Measurements from ENCODE around the gene FLRT2.

The FLRT2 gene

DNA sequence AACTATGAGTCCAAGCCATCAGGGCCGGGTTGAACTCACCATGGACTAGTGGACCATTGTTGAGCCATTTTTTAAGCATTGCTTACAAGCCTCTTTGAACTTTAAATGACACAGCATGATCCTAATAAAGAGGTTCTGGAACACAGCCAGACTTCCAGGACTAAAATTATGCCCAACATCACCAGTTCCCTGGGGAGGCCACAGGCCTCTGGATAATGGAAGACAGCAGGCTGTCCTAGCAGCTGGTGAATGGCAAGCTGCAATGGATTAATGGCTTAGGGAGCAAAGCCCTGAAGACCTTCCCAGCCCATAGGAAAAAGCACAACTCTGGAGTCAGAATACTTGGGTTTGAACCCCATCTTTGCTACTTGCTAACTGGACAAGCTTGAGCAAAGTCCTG is 71.3 kb downstream of the FLRT2 start:
- DNase-seq = no peak

DNA sequence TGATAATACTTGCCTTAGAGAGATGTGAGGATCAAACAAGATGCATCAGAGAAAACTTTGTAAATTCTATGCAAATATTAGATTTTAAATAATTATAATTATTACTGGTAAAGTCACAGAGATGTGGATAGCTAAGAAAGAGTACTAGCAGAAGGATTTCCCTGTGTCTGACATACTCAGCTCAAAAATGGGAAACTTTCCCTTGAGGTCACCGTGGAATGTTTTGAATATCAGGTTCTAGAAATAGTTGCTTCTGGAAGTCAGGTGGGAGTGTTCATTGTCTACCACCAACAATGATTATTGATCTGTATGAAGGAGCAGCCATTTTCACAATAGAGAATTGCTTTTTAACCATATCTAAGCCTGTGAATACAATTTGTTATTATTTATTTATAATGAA is 71.7 kb downstream of the FLRT2 start:
- DNase-seq = no peak

DNA sequence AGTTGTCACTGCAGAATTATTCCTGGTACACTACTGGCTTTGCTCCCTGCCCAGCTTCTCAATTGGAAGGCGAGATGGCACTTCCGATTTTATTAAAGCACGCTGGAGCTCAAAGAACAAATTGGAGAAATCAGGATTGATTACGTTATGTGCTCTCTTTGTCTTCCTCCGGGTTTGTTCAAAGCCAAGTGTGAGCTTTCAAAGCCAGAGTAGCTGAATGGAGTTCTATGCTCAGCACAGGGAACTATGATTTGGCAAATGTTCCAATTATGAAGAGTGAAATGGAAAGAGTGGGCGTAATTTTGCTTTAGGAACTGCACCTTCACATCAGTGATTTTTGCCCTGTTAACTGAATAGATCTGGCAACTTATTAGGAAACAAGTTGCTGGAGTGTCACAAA is 72.4 kb downstream of the FLRT2 start:
- DNase-seq = no peak

DNA sequence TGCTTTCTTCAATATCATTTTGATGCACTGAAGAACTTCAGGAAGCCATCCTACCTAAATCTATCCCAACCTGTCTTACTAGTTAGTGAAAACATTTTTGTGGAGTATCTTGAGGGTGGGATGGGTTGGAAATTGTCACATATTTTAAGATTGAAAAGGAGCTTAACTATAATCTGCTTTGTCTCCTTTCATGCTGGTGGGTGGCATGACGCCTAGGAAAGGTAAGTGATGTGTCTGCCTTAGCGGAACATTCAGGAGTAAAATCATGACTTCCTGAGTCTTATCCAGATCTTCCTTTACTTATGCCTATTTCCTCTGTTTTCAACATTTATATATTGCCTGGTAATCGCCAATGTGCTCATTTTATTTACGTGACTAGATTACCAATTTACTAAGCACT is 74.1 kb downstream of the FLRT2 start:
- no peak for DNase-seq

DNA sequence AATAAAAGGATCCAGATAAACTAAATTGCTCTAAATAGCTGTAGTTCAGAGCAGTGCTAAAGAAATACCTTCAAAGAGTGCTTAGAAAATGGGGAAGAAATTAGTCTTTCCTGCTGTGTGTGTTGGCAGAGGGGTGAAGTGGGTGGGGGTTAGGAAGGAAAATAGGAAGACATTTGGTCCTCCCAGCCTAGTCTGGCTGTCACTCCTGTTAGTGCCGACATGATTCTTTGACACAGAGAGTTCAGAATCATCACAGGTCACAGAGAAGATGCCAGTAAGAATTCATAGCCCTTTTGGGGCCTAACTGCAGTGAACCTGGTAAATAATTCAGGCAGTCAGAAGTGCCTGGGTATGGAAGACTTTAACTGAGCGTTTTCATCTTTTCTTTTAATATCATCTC is 74.8 kb downstream of the FLRT2 start:
- no peak for DNase-seq

DNA sequence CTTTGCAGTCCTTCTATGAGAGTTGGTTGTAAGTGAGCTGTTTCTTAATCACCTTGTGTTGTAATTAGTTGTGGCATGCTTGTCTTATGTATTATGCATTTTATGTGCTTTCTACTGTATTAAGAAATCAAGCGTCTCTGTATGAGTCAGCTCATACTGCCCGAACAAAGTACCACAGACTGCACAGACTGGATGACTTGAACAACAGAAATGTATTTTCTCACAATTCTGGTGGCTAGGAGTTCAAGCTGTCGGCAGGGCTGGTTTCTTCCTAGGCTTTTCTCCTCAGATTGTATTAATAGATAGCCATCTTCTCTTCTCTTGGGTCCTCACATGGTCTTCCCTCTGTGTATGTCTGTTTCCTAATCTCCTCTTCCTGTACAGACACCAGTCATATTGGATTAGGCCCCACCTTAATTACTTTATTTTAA is 77.7 kb downstream of the FLRT2 start:
- no peak for DNase-seq

DNA sequence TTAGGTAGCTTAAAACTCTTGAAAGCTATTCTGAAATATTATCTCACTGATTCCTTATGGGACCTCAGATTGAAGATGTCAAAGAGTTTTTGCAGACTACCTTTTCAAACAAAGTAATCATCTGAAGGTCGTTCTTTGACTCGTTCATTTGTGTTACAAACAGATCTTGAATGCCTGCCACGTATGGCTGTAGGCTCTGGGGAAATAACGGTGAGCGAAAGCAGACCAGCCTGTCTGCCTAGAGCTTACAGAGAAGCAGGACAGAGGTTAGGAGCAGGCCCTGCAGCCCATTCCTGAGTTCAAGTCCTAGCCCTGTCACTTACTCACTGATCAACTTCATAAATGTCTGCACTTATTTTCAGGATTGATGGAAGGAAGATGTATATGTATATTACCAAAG is 83.6 kb downstream of the FLRT2 start:
- no peak for DNase-seq

DNA sequence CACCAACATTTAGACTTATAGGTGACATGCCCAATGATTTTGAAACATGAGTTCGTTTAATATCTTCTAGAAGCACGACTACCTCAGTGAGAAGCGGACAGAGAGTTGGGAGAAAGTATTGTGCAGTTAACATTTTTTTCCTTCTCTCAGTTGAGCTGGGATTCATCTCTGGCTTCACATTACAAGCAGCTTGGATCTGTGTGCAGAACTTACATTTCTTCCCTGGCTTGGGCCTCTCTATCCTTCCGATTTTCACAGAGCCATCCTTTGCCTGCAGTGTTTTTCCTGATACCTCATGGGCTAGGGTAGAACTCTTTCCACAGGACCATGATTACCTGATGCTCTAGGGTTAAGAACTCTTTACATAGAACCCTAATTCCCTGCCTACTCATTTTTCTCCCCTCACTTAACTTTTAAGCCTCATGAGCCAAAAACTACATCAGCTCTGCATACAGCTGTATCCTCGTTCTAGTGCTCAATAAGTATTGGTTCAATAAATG is 86.5 kb downstream of the FLRT2 start:
- no peak for DNase-seq

DNA sequence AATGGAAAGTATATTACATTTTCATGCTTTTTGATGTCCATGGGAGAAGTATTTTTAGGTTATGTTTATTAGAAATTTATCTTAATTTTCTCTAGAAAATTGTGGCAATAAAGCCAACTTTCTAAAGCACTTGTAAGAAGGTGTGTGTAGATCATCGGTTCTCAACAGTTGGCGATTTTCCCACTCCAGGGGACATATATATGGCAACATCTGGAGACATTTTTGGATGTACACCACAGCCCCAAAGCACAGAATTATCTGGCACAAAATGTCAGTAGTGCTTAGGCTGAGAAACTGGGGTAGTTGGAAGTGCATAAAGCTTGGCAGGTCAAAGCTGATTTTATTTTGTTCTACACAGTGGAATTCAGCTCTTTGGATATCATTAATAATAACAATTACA is 86.9 kb downstream of the FLRT2 start:
- DNase-seq = no peak

DNA sequence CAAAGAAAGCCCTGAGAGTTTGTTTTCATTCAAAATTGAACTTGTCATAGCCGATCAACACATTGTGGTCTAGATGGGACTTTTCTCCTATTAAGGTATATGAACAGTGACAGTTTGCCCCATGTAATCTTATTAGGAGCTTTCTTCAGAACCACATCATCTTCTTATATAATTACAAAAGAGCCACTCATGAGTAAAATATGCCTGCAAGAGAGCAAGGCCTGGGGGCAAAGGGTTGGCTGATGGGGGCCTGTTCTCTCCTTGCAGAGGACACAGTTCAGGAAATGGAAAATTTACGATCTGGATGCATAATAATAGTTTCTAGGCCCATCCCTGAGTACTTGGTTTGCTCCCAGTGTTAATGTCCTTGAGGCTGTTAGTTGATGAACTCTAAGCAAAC is 87.8 kb downstream of the FLRT2 start:
- no peak for DNase-seq

DNA sequence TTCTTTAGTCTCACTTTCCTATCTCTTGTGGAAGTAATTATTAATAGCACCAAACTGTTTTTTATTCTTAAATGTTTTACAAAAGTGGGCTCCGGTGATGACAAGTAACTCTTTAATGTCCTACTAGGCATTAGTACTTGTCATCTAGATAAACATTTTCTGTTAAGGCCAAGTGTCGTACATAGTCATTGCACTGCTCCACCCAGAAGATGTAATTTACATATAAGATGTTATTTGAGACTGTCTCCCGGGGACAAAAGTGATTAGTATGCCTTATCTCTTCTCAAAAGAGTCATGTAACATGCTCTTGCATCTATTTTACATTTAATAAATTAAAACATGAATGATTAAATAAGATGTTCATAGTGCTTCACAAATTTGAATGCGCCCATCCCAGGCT is 88.4 kb downstream of the FLRT2 start:
- DNase-seq = no peak

DNA sequence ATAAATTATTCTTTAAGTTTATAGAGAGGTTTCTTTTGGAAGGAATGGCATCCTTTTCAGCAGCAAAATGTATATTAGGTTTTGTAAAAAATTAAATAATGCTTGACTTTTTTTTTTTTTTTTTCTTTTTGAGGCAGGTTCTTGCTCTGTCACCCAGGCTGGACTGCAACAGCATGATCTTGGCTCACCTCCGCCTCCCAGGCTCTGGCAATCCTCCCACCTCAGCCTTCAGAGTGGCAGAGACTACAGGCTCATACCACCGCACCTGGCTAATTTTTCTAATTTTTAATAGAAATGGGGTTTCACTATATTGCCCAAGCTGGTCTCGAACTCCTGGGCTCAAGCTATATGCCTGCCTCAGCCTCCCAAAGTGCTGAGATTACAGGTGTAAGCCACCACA is 89.0 kb downstream of the FLRT2 start:
- no peak for DNase-seq

DNA sequence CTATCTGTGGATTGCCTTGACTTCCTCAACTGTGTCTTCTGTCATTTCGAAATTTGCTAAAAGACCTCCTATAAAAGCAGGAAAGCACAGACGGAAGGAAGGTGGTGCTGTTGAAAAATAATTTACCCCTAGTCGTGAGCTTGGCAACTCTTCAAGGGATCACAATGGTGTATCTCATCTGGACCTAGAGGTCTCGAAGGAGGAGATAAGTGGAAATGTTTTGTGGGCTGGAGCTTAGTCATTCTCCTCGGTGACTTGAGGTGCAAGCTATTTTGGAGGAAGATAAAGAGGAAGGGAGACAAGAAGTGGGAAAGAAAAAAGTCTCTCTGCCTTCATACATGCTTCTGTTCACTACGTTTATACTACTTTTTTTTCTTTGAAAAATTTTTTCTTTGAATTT is 89.9 kb downstream of the FLRT2 start:
- DNase-seq = no peak

DNA sequence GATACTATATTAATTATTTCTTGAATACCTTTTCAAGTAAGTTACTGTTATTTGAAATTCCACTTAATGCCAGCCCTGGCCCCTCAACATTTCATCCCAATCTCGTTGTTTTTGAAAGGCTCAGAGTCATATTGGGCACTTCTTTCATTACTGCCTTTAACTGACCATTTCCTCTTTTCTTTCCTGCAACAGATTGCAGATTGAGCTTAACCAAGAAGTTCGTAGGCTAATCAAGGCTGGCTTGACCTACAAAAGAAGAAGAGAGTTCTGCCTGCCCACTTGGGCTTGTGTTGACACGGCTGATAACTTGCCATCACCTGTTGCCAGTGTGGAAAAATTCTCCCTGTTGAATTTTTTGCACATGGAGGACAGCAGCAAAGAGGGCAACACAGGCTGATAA is 91.0 kb downstream of the FLRT2 start:
- no peak for DNase-seq

DNA sequence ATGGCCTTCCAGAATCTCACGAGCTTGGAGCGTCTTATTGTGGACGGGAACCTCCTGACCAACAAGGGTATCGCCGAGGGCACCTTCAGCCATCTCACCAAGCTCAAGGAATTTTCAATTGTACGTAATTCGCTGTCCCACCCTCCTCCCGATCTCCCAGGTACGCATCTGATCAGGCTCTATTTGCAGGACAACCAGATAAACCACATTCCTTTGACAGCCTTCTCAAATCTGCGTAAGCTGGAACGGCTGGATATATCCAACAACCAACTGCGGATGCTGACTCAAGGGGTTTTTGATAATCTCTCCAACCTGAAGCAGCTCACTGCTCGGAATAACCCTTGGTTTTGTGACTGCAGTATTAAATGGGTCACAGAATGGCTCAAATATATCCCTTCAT is 92.2 kb downstream of the FLRT2 start:
- no peak for DNase-seq

DNA sequence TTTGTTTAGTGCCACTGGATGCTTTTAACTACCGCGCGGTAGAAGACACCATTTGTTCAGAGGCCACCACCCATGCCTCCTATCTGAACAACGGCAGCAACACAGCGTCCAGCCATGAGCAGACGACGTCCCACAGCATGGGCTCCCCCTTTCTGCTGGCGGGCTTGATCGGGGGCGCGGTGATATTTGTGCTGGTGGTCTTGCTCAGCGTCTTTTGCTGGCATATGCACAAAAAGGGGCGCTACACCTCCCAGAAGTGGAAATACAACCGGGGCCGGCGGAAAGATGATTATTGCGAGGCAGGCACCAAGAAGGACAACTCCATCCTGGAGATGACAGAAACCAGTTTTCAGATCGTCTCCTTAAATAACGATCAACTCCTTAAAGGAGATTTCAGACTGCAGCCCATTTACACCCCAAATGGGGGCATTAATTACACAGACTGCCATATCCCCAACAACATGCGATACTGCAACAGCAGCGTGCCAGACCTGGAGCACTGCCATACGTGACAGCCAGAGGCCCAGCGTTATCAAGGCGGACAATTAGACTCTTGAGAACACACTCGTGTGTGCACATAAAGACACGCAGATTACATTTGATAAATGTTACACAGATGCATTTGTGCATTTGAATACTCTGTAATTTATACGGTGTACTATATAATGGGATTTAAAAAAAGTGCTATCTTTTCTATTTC is 93.2 kb downstream of the FLRT2 start:
- DNase-seq = no peak

DNA sequence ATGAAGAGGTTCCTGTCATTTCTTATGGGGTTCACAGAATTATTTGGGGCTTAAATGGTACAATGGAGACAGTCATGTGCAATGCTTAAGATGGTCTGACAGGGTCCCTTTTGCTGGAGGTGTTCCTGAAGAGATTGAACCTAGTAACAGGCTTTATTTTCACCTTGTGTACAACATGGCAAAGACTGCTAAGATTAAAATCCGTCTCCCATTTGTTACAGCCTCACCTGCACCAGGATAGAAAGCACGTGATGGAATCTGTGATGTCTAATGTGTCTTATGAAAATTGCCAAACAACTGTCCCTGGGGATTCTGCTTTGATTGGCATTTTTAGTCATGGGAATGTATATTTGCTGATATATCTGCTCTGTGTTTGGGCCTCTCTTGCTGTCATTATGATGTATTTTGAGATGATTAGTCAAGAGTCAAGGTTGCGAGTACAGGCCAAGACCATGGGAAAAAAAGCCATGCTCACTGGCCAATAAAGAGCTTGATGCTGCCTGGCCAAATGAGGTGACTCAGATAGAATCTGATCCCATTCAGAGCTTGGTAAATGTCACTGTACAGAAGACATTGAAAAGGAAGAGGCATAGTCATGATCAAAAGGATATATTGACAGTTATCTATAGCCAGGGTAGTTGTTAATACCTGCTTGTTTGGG is 96.1 kb downstream of the FLRT2 start:
- DNase-seq = no peak

DNA sequence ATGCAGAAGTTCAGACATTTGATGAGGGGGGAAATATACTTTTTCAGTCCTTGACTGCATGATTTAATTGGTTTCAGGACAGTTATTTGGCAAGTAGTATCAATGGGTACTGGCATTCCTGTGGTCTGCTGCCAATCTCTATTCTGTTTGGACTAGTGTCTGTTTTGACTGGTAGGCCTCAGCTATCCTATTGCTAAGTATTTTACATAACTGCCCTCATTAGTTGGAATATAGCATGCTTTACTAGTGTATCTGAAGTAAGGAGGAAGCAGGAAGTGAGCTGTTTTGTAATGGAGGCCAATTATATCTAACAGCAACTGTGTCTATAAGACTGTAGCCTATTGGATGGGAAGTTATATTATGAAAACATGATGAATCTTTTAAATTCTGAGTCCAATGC is 104.3 kb downstream of the FLRT2 start:
- no peak for DNase-seq

DNA sequence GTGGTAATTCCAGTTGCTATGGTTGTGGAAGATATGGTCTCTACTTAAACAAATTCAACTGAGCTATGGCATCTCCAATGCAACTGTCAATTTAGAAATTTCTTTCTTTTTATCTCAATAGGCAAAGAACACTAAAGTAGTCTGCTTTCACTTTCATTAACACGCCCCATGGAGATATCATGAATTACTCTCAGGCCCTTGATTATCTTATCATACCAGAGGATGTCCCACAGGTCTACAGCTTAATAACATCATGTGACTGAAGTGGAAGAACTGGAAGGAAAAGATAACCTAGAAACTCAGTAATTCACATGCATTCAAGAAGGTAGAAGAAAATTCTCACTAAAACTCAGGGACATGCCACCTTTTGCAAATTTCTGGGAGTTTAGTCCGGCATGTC is 114.3 kb downstream of the FLRT2 start:
- no peak for DNase-seq

DNA sequence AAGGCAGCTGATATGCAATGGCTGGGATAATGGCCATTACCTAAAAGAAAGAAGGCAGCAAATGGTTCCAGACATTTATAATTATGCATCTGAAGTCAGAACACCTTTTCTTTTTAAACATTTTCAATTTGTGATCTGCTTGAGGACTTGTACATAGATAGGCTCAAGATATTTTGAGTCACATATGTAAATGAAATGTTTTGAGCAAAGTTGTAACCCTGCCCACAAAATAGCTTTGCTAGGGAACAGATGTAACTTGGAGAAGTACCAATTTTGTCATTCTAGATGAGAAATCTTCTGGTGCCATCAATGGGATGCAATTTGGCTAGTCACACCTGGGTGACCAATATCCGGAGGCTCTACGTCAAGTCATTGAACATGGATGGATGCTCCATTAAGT is 123.1 kb downstream of the FLRT2 start:
- DNase-seq = no peak

DNA sequence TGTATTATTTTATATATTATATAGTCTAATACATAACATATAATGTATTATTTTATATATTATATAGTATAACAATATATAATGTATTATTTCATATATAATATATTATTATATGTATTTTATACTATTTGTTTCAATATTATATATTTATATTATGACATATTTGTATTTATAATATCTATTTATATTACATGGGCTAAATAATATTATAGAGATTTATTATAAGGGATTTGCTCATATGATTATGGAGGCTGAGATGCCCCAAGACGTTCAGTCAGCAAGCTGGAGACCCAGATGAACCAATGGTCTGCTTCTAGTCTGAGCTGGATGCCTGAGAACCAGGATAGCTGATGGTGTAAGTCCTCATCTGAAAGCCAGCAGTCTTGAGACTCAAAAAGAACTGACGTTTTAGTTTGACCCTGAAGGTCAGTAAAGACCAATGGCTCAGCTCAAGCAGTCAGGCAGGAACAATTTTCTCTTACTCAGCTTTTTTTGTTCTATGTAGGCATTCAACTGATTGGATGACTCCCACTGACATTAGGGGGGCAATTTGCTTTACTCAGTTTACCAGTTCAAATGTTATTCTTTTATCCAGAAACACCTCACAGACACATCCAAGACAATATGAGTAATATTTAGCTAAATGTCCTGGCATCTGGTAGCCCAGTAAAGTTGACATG is 130.4 kb downstream of the FLRT2 start:
- DNase-seq = no peak

DNA sequence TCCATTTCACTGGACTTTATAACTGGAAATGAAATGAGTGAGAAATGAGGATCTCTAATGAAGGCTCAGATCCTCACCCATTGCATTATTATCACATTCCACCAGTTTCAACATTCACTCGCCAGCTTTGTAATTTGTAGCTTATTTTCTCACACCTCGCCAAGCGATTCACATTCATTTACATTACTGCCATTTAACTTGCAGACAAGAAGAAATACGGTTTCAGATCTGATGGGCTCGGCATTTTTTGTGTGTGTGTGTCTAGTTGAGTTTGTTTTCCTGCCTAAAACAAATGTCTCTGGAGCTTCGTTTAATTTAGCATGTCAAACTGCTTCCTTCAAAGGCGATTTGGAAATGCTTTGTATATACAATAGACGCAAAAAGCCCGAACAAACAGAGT is 132.2 kb downstream of the FLRT2 start:
- no peak for DNase-seq

DNA sequence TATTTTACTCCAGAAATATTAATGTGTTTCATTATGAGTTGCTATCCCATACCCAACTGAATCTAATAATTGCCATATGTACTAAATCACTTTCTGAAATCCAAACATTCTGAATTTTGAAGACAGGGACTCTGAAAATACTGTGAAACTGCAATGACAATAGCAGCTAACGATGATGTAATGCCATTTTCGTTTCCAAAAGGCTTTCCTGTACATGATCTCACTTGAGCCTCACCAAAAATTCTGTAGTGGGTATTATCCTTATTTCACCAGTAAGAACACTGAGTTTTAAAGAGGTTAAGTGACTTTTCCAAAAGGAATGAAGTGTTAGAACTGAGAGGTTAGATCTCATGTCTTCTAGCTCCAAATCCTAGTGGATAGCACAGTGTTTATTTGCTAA is 133.3 kb downstream of the FLRT2 start:
- no peak for DNase-seq

DNA sequence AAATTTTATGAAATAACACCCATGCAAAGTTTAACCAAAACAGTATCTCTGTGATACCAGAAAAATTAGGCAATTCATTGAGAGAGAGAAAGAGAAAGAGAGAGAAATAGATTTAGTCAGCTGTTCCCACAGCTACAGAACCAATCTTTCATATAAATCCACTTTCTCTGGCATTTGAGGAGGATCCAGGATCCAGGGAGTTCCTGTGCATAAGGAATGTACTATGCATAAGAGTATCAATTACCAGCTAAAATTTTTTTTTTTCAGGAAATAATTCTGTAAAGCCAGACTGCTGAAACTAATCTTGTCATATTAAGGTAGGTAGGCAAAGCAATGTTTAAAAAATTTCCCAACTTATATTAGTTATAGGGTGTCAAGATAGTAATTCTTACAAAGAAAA is 133.7 kb downstream of the FLRT2 start:
- DNase-seq = no peak

All from NCI-H1436 treated with DMSO at 0.1 percent for 48 hours (cell line).